HG02642 (cell line): ENCODE data around the gene SP140.

ENCODE experiments used
- ATAC-seq: cut with Tn5 transposase; IDR thresholded peaks from one replicate; pipeline ENCODE4 v1.9.1; 2021; ENCODE audit warnings: mild to moderate bottlenecking; ENCODE audit not compliant: unreplicated experiment, poor library complexity

The SP140 gene

GRCh38 chr2:230347659-230348305 is 122.2 kb downstream of the SP140 start:
- peak; percentile 56 for ATAC-seq

DNA sequence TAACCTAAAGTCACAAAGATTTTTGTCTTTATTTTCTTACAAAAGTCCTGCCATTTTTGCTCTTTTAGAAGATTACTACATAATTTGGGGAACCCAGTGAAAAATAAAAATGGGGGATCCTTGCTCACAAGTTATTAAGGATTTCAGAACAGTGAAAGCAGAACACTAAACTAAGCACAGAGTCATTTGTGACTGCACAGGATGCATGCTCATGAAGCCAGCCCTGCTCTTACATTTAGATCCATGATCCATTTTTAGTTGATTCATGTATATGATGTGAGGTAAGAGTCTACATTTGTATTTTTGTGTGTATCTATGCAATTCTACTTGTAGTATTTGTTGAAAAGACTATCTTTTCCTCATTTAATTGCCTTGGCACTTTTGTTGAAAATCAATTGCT is 123.3 kb downstream of the SP140 start:
- no peak for ATAC-seq

DNA sequence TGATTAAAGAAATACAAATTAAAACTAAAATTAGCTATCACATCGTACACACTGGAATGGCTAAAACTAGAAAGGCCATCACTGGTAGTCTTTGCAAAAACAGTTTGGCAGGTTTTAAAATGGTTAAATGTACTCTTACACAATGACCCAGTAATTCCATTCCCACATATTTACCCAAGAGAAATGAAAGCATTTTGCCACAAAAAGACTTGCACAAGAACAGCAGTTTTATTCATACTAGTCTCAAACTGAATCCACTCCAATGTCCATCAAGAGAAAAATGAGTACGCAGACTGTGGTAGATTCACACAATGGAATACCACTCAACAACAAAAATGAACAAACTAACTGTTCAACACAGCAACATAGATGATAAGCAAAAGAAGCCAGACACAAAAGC is 130.5 kb downstream of the SP140 start:
- no peak for ATAC-seq

DNA sequence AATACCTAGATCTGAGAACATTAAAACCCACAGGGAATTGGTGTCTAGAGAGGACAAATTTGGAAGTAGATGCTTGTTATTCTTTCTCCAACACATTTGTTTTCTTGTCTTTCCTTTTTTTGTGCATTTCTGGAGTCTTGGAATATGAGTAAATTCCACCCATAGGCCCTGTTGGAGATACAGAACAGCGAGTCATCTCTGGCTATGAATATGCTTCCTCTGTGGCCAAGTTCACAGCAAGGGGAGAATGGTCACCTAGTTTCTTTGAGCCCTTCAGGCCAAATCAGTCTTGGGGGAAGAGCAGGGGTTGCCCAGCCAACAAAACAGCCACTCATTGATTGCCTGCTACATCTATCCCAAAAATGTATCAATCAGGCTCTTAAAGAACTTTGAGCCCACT is 132.8 kb downstream of the SP140 start:
- ATAC-seq, result no peak

GRCh38 chr2:230360028-230360427 is 134.5 kb downstream of the SP140 start:
- no peak for ATAC-seq

- ATAC-seq, result no peak
Measured at GRCh38 chr2:230362030-230362691, 136.6 kb downstream of the SP140 start.
